Measurements from ENCODE around the gene EIF6. TPM values are rescaled to one million over a fixed set of nuclear protein-coding genes. Genes with fewer than 3 reads are reported as not detected.

Gene EIF6
- total RNA-seq, 3 donors from 2014 or later: 105 to 206 (median 182) TPM

GRCh38 chr20:35311822-35312221, 27.2 kb upstream of the EIF6 start:
- H3K4me3 ChIP-seq: no peak overlapping the region
- DNase-seq (no peak), ATAC-seq (no peak)
- no peaks in the 10 kb centered on the region for H3K36me3 ChIP-seq (ENCODE audit: low read depth)
- TF ChIP-seq, protein P1, sequence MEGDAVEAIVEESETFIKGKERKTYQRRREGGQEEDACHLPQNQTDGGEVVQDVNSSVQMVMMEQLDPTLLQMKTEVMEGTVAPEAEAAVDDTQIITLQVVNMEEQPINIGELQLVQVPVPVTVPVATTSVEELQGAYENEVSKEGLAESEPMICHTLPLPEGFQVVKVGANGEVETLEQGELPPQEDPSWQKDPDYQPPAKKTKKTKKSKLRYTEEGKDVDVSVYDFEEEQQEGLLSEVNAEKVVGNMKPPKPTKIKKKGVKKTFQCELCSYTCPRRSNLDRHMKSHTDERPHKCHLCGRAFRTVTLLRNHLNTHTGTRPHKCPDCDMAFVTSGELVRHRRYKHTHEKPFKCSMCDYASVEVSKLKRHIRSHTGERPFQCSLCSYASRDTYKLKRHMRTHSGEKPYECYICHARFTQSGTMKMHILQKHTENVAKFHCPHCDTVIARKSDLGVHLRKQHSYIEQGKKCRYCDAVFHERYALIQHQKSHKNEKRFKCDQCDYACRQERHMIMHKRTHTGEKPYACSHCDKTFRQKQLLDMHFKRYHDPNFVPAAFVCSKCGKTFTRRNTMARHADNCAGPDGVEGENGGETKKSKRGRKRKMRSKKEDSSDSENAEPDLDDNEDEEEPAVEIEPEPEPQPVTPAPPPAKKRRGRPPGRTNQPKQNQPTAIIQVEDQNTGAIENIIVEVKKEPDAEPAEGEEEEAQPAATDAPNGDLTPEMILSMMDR (IDR thresholded peaks at IDR 0.05): no peak
- peaks cover 6% of the 10 kb centered on the region for H3K4me1 ChIP-seq (ENCODE audit: low read depth)
- intact Hi-C loops (cut with DNase I, micrococcal nuclease): no loop called here
- H3K9me3 ChIP-seq: no peaks in the 10 kb centered on the region

DNA sequence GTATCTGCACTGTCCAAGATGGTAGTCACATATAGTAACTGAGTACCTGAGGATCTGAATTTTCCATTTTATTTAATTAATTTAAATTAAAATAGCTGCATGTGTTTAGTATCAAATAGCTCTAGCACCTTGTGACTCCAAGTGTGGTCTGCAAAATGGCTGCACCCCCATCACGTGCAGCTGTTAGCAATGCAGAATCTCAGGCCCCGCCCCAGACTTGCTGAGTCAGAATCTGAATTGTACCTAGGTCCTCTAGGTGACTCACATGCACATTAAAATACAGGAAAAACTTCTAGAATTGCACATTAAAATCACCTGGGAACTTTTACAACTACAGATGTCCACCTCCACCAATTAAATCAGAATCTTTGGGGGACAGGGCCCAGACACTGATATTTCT, 26.8 kb upstream of the EIF6 start:
- Histone ChIP-seq H3K9me3 (no peaks in the 10 kb centered on the region), H3K4me1 (ENCODE audit: low read depth) (peaks cover 8% of the 10 kb centered on the region), H3K4me3 (no peak overlapping the region), H3K36me3 (ENCODE audit: low read depth) (no peaks in the 10 kb centered on the region)
- intact Hi-C loops (cut with DNase I, micrococcal nuclease): no loop called here
- ATAC-seq (peak; percentile 78), DNase-seq (peak in 2 of 3 donors; percentile 51 to 65)
- TF ChIP-seq, protein P1 (IDR thresholded peaks at IDR 0.05): no peak

DNA sequence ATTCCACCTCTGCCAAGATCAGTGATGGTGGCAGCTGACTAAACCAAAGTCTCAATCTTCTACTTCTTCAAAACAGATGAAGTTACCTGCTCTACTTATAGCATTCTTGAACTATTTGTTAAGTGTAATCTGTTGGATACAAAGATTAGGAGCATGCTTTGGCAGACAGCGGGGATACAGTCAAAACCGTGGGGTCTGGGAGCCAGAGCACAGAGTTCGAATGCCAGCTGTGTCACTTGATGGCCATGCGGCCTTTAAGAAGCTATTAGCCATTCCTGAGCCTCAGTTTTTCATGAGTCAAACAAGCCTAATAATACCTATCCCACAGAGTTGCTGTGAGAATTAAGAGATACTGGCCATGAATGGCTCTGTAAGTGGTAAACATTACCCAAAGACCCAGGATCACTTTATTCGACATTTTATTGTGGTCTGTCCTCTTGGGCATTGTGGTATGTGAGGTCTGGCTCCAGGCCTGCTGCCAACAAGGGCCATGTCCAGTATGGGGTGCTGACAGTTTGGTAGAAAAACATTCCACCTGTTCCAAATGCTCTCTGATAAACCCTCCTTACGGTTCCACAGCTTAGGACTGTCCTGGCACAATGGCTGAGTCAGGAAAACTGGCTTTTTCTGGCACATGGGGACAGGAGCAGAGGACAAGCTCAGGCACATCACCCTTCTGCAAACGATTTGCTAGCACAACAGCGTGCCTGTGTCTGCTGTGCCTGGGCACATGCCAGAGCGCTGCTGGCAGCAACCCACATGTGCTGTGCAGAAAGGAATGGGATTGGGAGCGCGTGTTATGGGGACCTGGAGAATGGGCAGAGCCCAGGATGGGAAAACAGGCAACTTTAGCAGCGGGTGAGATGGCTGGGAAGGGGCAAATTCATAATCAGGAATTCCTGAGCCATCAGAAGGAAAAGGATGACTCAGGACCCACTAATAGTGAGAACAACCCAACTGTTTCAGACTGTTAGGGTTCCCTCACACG, 23.4 kb upstream of the EIF6 start:
- ATAC-seq (no peak), DNase-seq (no peak)

GRCh38 chr20:35306931-35307517, 22.5 kb upstream of the EIF6 start:
- TF ChIP-seq, protein P1 (IDR thresholded peaks at IDR 0.05): peak; percentile 71
- peak in 2 of 3 donors; percentile 72 to 75 for DNase-seq
- ATAC-seq: peak; percentile 69

More for the DNA sequence above, 23.4 kb upstream of the EIF6 start:
- intact Hi-C loops (cut with DNase I, micrococcal nuclease): no loop called here
- Histone ChIP-seq H3K9me3 (no peaks in the 10 kb centered on the region), H3K4me1 (ENCODE audit: low read depth) (peaks cover 9% of the 10 kb centered on the region), H3K36me3 (ENCODE audit: low read depth) (no peaks in the 10 kb centered on the region), H3K4me3 (no peak overlapping the region)
- TF ChIP-seq, protein P1 (IDR thresholded peaks at IDR 0.05): no peak

DNA sequence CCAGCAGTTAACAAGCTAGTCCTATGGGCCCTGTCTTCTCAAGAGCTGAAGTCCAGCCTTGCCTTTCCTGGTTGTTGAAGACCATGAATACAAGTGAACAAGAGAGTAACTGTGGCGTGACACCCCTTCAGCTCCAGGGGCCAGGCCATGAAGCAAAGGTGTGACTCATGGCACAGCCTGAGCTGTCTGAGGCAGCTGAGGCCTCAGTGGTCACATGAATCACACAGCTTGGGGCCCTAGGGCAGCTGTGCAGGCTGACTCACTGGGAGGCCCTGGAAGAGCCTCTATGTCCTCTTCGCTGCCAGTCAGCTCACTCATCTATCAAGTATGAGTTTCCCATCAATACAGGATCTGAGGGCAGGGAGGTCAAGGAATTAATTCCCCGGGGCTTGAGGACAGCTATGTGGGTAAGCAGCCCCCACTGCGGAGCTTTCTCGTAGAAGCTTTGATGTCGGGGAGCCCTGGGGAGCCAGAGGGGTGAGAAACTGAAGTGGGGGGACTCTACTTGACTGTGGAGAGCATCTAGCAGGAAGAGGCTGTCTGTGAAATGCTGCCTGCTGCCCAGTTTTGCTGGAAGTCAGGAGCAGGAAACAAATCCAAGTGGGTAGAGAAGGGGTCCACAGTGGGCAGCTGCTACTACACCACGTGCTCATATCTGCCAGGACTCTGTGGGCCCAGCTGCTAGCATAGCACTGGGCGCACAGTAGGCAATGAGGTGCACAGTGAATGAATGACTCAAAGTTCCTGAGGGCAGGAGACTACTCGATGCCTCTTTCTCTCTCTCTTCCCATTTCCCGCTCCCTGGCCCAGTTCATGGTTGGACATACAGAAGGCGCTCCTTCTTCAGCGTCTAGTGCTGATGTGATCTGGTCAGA, 21.3 kb upstream of the EIF6 start:
- Histone ChIP-seq H3K9me3 (no peaks in the 10 kb centered on the region), H3K4me3 (no peak overlapping the region), H3K4me1 (ENCODE audit: low read depth) (peaks cover 9% of the 10 kb centered on the region), H3K36me3 (ENCODE audit: low read depth) (no peaks in the 10 kb centered on the region)
- peak; percentile 75 for ATAC-seq
- TF ChIP-seq, protein P1 (IDR thresholded peaks at IDR 0.05): no peak
- DNase-seq: peak in 1 of 3 donors; percentile 70
- intact Hi-C loops (cut with DNase I, micrococcal nuclease): no loop called here

More at GRCh38 chr20:35306931-35307517, 22.5 kb upstream of the EIF6 start:
- peaks cover 9% of the 10 kb centered on the region for H3K4me1 ChIP-seq (ENCODE audit: low read depth)
- intact Hi-C loops (cut with DNase I, micrococcal nuclease): no loop called here
- no peak overlapping the region for H3K4me3 ChIP-seq
- H3K36me3 ChIP-seq (ENCODE audit: low read depth): no peaks in the 10 kb centered on the region
- H3K9me3 ChIP-seq: no peaks in the 10 kb centered on the region

Data from mucosa of descending colon (tissue), 3 donors.